SK-N-SH (cell line): ENCODE data around the gene RLF.

Experiments
- CTCF ChIP-seq: fragments of 200-600 bp; sonication (generic); IDR thresholded peaks from 2 replicates; pipeline ENCODE4 v1.6.1; 2017; ENCODE audit warnings: antibody characterized with exemption, mild to moderate bottlenecking, moderate library complexity
- FOXJ3 ChIP-seq: sonication (generic); formaldehyde crosslinking; IDR thresholded peaks from 2 replicates; pipeline ENCODE4 v1.5.1; 2020; ENCODE audit warnings: mild to moderate bottlenecking, missing genetic modification reagents
- GATA2 ChIP-seq: sonication (generic); formaldehyde crosslinking; IDR thresholded peaks from 2 replicates; pipeline ENCODE4 v1.5.0; 2020; ENCODE audit warnings: mild to moderate bottlenecking, missing genetic modification reagents
- POLR2AphosphoS5 ChIP-seq: IDR thresholded peaks from 2 replicates; pipeline ENCODE4 v1.6.1; 2012; ENCODE audit warnings: low read depth, low read length
- RAD21 ChIP-seq: IDR thresholded peaks from 2 replicates; pipeline ENCODE4 v1.6.1; 2012; ENCODE audit warnings: mild to moderate bottlenecking, low read length
- SIN3A ChIP-seq: IDR thresholded peaks from 2 replicates; pipeline ENCODE4 v1.6.1; 2012; ENCODE audit warnings: low read depth, mild to moderate bottlenecking, low read length, moderate library complexity, borderline replicate concordance
- SMC3 ChIP-seq: IDR thresholded peaks from 2 replicates; pipeline ENCODE4 v1.6.1; 2012; ENCODE audit warnings: low read depth, low read length, improper control_type of control experiment

GRCh38 chr1:40268211-40268610 is 107.0 kb downstream of the RLF start:
- TF ChIP-seq GATA2 (no peak), CTCF (no peak), RAD21 (no peak), FOXJ3 (no peak), SMC3 (no peak), POLR2AphosphoS5 (no peak), SIN3A (no peak)
